Stimulated activated CD8-positive, alpha-beta memory T cell treated with anti-CD3 and anti-CD28 coated beads, Interleukin-7, amount 100 ng/mL, for 1 hour (primary cell): Measurements from ENCODE around the gene CDC42BPA.
"Not testable (repeated sequence)": the region's sequence is repeated elsewhere in the genome, so short reads cannot be mapped to it uniquely, and the experiment has no call there.

Experiments used
- DNase-seq, 2 donors: peaks; one replicate each; pipeline ENCODE4 v3.0.0-alpha.2; 2020; ENCODE audit warnings: low read depth in 2 of 2

Gene CDC42BPA

DNA sequence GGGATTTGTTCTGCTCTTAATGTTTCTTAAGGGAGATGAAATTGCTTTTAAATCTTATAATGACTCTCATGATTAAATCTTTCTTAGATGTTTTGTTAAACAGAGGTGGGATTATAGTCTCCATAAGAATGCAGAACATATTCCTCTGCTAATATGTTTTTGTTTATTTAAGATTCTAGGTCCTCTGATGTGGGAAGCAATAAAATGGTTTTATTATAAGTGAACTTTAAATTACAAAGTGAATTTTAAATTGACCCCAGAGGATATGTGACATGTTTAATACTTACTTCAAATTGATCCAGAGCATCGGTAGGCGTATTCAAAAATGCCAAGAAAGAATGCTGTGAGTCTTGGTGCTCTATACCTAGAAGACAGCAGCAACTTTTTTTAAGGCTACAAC is 248.8 kb downstream of the CDC42BPA start:
- DNase-seq = no peak

GRCh38 chr1:227068883-227069282 is 249.4 kb downstream of the CDC42BPA start:
- no peak for DNase-seq

DNA sequence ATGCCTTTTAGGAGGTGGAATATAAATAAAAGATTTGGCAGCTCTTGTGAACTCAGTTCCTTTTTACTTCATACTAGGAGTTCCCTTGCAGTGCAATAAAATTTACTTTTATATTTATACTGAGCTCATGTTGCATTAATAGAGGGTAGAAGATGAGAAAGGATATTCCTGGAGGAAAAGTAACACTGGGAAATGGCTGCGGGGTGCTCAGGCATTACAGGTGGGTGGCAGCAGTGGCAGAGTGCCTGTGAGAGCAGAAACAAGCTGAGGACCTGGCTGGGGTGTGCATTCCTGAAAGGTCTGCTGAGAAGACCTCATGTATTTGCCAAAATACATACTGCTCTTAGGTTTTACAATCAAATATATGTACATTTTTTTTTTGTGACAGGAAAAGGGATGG is 251.3 kb downstream of the CDC42BPA start:
- no peak for DNase-seq

DNA sequence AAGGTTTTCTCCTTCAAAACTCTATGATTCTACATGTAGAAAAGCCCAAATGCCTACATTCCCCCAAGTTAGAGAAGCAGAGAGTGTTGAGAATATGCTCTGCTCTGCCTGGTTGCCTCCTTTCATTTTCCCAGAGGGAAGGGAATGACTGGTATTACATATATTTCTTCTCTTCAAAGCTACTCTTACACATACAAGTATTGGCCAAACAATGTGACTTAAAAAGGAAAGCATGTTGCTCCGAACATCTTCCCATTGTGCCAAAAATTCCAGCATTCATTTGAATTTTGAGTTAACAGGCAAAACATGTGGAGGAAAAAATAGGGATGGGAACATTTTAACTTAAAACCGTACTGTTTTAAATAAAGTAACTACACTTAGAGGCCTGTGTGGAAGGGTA is 253.0 kb downstream of the CDC42BPA start:
- no peak for DNase-seq

- no peak for DNase-seq
Observed at GRCh38 chr1:227062306-227062705, 256.0 kb downstream of the CDC42BPA start.

GRCh38 chr1:227059076-227059475 is 259.2 kb downstream of the CDC42BPA start:
- DNase-seq = no peak

GRCh38 chr1:227058321-227058751 is 260.0 kb downstream of the CDC42BPA start:
- no peak for DNase-seq

DNA sequence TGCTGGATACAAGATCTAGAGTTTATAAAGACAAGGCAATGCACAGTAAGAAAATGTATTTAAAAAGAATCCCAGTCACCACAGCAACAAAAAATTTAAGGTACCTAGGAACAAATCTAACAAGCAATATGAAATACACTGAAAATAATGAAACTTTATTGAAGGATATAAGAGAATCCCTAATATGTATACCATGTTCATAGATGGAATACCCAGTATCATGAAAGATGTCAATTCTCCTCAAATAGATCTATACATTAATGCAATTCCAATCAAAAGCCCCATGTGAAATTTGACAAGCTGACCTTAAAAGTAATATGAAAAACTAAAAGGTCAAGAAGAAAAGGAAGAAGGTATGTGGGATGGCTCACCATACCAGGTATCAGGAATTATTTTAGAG is 269.0 kb downstream of the CDC42BPA start:
- no peak for DNase-seq

DNA sequence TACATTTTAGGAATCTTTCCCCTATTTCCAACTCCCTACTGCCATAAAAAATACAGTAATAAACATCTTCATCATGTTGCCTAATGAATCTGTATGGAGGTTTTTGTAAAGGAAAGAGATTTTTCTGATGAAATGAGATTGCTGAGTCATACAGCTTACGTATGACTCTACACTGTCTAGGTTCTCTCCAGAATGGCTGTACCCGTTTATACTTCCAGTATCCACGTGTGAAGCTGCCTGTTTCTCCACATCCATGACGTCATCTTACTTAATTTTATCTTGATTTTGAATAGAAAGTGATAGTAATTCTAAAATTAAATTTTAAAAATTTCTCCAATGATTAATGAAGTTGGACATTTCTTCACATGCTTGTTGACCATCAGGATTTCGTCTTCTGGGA is 274.5 kb downstream of the CDC42BPA start:
- DNase-seq = no peak

DNA sequence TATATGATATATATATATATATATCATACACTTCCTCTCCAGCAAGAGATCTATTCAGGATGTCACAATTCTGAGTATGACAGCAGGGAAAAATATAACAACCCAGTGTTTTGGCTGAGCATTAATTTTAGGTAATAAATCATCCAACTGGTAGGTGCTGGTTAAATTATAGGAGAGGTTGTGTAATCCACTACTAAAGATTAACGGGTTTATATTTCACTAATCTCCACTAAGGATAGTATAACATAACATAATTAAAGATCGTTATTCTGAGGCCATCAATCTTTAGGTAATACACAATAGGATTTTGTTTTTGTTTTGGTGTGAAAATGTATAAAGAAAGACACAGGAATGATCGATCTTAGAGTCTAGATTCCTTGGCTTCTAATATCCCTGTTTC is 276.0 kb downstream of the CDC42BPA start:
- DNase-seq = no peak

GRCh38 chr1:227038401-227038800 is 279.9 kb downstream of the CDC42BPA start:
- DNase-seq = no peak

GRCh38 chr1:227037121-227037520 is 281.2 kb downstream of the CDC42BPA start:
- no peak for DNase-seq

- no peak for DNase-seq
Observed at GRCh38 chr1:227035316-227035715, 283.0 kb downstream of the CDC42BPA start.

DNA sequence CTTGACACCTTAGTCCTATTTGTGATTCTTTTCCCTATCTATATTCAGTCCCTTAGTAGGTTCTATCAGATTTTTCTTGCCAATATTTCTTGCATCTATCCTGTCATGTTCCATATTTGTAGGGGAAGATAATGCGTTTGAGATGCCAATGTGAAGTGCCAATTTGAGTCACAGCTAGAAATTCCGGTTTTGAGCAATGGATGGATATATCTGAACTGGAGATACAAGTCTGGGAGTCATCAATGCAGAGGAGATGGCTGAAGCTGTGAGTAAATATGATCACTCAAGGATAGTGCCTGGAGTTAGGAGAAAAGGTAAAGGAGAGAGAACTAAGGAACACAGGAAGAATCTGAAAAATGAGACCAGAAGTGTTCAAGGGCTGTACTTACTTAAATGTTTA is 284.4 kb downstream of the CDC42BPA start:
- no peak for DNase-seq

DNA sequence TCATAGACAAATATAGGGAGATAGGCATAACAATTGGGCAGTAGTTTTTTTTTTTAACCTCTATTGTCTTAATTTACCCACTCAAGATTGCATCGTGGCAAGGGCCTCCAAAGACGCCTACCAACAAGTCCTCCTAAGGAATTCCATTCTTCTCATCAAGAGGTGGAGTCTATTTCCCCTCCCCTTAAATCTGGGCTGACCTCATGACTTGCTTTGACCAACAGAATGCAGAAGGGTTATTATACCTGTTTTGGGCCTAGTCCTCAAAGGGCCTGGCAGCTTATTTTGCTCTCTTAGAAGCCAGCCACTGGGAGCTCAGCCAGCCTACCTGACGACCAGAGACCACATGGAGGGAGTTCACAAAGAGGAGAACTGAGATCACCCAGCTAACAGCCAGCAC is 285.9 kb downstream of the CDC42BPA start:
- DNase-seq = no peak

DNA sequence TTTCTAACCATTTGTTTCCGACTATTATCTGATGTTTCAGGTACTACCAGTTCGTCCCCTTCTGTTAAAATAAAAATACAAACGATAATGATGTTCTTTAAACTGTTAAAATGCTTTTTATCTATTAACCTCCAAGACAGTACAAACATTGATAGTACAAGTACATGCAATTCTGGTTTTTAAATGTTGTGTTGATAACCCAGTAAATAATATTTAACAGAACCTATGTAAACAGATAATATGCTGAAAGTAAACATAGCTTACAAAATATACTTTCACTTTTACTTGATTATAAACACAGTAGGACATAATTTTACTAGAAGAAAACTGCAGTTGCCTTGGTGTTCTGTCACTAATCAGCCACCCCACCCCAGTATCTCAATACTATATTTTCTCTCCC is 301.3 kb downstream of the CDC42BPA start:
- no peak for DNase-seq

DNA sequence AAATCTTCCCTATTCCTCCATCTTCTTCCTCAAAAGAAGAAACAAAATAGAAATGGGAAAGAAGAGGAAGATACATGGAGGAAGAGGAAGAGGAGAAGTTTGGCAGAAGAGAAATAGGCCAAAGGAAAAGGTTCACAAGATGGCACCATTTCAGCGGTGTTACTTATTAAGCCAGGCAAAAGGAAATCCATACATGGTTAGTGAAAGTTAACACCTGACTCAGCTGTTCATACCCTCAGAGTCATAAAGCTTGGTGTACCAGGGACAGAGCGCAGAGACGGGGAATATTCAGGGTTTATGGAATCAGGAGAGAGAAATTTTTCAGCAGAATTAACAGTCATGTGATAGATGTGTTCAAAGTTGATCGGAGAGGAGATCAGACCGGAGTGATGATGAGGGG is 307.6 kb downstream of the CDC42BPA start:
- DNase-seq = no peak

GRCh38 chr1:227009937-227010336 is 308.4 kb downstream of the CDC42BPA start:
- no peak for DNase-seq

- no peak for DNase-seq
Observed at GRCh38 chr1:227006226-227006796, 312.0 kb downstream of the CDC42BPA start.

DNA sequence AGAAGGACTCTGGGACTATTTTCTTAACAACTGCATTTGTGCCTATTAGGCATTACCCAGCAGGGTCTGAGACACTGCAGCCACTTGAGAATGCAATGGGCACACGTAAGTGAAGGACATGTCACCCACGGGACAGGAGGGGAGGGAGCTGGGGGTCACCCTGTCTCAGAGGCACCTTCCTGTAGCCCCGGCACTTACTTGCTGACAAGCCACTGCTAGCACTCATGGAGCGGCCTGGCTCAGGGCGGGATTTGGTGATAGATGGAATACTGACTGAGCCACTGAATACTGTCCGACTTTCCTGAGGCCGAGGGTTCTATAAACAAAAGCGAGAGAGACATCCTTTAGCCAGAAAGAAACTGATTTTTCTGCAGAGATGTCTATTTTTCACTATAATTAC is 313.5 kb downstream of the CDC42BPA start:
- DNase-seq = no peak

DNA sequence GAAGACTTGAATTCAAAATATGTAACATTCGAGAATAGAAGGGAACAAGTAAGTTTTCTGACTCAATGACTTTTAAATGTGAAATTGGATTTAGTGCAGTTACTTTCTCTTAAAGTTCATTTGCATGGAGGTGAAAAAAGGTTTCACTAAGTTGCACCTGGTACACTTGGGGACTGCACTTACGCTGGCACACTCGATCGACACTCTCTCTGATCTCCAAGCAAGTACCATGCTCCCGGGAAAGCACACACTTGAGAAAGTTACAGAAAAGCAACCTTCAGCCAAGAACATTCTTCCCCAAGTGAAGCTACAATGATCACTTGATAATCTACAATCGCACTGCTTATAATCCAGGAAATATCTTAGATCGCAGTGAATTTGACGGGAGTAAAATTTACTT is 315.1 kb downstream of the CDC42BPA start:
- DNase-seq = no peak

GRCh38 chr1:227002531-227003049 is 315.7 kb downstream of the CDC42BPA start:
- DNase-seq = no peak

DNA sequence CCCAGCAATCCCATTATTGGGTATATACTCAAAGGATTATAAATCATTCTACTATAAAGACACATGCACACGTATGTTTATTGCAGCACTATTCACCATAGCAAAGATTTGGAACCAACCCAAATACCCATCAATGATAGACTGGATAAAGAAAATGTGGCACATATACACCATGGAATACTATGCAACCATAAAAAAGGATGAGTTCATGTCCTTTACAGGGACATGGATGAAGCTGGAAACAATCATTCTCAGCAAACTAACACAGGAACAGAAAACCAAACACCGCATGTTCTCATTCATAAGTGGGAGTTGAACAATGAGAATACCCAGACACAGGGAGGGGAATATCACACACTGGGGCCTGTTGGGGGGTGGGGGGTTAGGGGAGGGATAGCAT is 318.7 kb downstream of the CDC42BPA start:
- DNase-seq = not testable (repeated sequence)
